GM18502 (cell line): ENCODE measurements around the gene ETV3.

Experiments used
- ATAC-seq: cut with Tn5 transposase; IDR thresholded peaks from one replicate; pipeline ENCODE4 v1.9.1; 2021; ENCODE audit warnings: mild to moderate bottlenecking; ENCODE audit not compliant: unreplicated experiment, poor library complexity

Gene ETV3

DNA sequence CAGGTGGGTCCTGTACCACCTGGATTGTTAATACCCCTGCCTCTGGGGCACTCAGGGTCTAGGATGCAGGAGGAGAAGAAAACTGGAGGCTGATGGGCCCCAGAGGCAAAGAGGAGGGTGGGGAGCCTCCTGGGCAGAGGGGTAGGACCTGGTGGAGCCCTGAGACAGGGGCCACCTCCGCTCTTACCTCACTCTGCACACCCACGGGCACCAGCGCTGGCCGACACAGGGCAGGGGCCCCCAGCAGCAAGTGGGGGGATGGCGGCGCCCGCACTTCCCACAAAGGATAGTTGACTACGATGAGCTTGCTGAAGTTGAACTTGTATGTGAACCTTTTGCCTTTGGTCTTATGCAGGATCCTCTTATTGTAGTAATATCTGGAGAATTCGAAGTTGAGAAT lies 39.7 kb downstream of the ETV3 start:
- no peak for ATAC-seq

DNA sequence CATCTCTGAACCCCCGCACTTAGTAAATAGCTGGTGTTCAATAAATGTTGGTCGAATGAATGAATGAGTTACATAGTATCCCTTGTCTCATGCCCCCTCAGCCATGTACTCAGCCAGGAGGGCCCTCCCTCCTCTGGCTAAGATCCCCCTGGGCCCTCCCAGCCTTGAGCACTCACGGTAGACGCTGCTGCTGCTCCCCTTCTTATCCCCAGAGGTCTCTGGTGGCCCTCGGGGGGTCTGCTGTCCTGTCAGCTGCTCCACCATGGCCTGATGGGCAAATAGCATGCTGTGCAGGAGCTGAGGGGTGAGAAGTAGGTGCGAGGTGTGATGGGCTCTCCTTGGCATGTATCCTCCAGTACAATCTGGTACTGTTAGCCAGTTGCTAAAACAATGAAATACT lies 40.5 kb downstream of the ETV3 start:
- ATAC-seq: no peak

DNA sequence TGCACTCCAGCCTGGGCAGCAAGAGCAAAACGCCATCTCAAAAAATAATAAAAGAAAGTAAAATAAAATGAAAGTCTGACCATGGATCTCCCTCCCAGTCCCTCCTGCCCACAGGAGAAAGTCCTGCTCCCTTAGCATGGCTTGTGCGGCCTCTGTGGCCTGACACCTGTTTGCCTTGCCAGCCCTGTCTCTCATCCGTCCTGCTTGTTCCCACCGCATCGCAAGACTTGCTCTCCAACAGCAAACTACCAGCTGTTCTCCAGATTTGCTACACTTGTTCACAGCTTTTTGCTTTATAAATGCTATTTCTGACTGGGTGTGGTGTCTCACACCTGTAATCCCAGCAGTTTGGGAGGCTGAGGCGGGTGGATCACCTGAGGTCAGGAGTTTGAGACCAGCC lies 41.3 kb downstream of the ETV3 start:
- no peak for ATAC-seq

DNA sequence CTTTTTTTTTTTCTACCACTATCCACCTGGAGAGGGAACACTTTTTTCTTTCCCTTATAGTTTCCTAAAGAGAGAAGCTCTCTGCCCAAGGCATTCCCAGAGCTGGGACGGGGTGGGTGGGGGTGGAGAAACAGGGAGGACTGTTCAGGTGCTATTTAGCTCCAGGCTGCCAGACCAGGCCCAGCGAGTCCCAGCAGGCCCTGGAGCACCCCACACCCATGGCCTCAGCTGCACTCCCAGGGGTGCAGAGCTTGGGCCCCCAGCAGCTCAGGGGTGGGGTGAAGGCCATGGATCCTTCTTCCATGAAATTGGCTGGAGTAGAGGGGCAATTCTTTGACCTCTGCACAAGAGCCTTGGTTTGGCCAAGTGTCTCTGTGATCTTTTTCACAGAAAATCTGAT lies 42.6 kb downstream of the ETV3 start:
- no peak for ATAC-seq

DNA sequence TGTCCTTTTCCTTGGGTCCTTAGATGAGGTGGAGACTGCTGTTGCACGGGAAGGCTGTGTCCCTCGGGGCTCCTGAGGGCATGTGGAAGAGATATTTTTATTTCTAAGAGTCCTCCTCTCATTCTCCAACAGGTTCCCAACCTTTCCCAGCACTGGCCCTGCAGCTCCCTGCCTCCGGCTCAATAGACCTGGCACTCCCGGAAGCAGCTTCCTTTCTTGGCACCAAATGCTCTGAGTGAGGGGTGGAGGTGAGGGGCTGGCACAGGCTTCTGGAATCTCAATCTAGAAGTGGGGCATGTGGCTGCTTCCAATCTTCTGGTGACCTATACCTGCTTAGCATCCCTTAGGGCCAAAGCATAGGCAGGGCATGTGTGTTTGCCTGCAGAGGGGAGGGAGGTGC lies 43.1 kb downstream of the ETV3 start:
- no peak for ATAC-seq

DNA sequence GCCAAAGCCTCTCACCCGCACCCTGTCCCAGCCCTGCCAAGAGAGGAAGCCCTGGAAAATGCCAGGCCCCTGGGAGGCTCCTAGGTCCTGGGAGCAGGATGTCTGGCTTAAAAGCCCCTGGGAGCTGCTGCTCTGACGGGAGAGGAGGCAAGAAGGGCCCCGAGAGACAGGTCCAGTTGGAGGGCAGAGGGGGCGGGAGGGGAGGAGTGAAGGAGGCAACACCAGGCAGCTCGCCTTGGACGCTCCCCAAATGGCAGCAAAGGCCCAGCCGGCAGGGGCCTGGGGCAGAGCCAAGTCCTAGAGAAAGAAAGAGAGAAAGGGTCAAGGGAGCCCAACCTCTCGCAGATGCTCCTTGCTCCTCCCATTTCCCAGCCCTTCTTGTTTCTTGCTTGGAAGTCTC lies 45.4 kb downstream of the ETV3 start:
- no peak for ATAC-seq

DNA sequence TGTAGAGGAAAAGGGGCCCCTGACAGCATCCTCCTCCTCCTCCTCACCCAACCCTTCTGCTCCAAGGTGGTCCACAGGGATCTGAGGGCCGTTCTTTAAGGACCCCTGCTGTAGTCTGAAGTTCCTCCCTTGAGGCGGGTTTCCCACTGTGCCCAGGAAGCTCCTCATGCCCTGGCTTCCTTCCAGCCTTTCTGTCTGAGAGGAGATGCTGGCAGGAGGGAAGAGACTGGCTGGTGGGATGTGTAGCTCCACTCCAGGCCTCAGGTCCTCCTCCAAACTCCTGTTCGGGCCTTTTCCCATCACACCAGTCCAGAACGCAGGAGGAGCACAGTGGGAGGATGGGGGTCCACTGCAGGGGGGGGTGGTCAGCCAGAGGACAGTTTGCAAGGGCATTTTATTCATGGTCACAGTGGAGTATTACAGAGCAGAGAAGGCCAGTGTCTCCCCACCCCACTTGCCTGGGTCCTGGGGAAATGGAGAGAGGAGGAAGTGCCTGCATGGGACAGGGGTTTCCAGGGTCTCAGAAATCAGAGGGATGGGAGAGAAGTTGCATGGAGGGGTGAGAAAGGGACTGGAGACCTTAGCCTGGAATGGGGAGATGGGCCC lies 46.4 kb downstream of the ETV3 start:
- no peak for ATAC-seq

DNA sequence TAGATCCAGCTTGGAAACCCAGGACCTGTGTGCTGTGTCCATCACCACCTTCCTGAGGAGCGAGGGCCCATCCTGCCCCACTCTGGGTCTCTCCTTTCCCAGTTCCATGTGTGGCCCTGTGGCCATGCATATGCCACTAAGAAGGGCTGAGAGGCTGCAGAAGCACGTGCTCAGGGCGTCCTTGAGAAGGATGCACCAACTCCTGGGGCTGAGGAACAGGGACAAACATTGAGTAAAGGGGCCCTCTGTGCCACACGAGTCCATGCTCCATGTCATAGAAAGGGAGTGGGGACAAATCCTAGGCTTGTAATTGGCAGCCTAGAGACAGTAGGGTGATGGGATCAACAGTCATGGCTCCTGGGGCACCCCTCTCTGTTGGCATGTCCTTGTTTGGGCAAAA lies 47.0 kb downstream of the ETV3 start:
- no peak for ATAC-seq

DNA sequence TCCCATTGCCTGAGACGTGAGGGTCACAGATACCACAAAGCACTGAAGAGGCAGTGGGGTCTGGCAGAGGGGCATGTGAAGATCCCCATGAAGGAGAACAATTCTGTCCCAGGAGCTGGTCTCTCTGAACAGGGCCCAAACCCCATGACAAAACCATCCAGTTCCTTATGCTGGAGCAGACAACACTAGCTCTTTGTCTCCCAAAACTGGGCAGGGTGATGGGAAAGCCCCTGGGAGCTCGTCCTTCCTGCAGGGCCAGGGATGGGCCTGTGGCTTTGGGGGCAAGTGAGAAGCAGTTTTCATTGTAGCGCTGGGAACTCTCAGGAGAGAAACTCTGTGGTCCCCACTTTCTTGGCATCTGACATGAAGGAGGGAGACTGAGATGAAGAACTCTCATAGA lies 47.4 kb downstream of the ETV3 start:
- no peak for ATAC-seq

DNA sequence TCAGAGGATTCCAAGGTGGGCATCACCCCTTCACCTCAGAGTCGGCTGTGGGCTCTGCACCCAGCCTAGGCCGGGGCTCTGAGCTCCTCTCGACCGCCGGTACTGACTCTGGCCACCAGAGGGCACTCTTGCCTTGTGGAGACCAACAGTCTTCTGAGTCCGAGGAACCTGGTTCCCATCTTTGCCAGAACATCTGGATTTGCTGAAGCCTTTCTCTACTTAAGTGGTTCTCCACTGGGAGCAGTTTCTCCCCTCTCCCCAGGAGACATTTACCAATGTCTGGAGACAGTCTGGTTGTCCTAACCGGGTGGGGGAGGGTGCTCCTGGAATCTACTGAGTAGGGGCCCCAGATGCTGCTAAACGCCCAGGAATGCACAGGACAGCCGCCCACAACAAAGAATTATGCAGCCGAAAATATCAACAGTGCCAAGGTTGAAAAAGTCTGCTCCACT lies 48.0 kb downstream of the ETV3 start:
- ATAC-seq: no peak

DNA sequence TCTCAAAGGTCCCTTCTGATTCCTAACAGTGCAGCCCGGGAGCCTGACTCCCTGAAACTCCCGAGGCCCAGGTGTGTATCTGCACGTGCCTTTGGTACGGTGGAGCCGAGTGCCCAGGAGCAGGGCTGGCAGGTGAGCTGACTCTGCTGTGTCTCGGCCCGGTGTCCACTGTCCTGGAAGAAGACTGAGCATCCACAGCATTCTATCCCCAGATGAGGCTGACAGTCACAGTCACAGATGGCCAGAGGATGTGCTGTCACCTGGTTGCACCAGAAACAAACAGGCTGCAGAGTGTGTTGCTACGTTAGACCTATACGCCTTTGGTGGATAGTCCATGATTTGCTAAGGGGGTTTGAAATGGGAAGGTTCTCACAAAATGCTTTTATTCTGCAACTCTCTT lies 48.4 kb downstream of the ETV3 start:
- ATAC-seq: no peak

DNA sequence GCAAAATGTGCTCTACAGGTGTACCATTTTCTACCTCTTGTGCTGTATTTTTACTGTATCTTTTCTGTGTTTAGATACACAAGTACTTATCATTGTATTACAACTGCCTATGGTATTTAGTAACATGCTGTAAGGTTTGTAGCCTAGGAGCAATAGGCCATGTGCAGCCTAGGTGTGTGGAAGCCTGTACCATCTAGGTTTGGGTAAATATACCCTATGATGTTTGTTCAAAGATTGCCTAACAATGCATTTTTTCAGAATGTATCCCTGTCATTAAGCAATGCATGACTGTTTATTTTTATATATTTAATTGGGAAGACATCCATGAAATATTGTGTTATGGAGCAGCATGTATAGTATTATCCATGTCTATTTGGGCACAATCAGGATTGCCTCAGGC lies 49.6 kb downstream of the ETV3 start:
- ATAC-seq: no peak

DNA sequence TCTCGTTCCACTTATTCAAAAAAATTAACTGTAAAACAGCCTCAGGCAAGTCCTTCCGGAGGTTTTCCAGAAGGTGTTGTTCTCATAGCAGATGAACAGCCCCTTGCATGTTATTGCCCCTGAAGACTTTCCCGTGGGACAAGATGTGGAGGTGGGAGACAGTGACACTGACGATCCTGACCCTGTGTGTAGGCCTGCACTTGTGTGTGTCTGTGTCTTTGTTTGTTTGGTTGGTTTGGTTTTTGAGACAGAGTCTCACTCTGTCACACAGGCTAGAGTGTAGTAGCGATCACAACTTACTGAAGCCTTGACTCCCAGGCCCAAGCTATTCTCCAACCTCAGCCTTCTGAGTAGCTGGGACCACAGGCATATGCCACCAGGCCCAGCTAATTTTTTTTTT lies 51.2 kb downstream of the ETV3 start:
- ATAC-seq: no peak

DNA sequence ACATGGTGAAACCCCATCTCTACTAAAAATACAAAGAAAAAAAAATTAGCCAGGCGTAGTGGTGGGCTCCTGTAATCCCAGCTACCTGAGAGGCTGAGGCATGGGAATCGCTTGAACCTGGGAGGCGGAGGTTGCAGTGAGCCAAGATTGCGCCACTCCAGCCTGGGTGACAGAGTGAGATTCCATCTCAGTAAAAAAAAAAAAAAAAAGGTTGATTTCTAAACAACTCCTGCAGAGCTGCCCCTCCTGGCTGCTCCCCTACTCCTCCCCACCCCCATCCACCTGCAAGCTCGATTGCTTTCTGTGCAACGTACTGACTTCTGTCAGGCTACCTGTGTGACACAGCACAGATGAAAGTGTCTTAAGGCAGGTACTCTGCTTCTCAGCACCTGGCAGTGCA lies 51.9 kb downstream of the ETV3 start:
- no peak for ATAC-seq

DNA sequence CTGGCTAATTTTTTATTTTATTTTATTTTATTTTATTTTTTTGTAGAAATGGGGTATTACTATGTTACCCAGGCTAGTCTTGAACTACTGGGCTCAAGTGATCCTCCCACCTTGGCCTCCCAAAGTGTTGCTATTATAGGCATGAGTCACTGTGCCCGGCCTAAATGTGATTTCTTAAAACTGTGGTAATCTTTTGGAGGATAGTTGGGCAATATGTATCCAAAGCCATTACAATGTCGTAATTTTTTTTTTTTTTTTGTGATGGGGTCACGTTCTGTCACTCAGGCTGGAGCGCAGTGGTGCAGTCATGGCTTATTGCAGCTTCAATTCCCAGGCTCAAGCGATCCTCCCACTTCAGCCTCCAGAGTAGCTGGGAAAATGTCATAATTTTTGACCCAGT lies 52.8 kb downstream of the ETV3 start:
- ATAC-seq: no peak

DNA sequence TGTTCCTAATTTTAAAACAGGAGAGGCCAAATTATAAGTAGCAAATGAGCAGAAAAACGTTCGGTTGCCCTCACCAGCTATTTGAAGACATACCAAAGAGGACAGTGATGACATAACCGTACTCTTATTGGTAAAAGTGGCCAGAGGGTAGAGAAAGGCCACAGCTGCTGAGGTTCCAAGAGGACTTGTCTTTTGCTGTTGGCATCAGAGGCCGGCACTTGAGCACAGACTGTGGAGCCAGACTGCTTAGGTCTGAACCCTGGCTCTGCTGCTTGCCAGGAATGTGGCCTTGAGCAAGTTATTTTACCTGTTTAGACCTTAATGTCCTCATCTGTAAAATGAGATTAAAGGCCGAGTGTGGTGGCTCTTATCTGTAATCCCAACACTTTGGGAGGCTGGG lies 53.5 kb downstream of the ETV3 start:
- ATAC-seq: no peak

DNA sequence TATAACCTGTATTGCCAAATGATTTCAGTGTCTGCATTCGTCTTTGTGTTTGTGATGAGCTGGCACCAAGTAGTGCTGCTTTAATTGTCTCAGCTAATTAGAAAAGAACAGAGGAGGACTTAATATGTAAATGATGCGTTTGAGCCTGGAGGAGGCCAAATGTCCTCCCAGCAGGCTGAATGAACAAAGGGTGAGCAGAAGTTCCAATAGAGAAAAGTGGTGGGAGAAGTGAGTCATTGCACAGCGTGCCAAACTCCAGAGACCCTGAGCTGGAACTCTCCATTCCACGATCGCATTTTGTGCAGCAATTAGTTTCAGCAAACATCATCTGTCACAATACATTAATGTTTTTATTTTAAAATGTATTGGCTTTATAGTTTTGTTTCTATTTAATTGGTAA lies 56.5 kb downstream of the ETV3 start:
- ATAC-seq: no peak

DNA sequence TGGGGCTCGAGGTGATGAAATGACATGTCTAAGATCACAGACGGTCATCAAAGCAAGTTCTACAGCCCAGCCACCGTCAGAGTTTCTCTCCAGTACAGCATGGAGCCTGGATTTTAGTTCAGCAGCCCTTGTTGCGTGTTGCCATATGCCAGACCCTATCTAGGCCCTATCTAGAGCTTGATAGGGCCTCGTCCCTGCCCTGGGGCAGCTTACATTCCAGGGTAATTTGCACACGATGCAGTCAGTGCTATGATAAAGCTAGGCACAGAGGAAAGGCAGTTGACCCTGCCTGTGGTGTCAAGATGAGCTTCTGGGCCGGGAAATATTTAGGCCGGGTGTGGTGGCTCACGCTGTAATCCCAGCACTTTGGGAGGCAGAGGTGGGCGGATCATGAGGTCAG lies 57.5 kb downstream of the ETV3 start:
- no peak for ATAC-seq

DNA sequence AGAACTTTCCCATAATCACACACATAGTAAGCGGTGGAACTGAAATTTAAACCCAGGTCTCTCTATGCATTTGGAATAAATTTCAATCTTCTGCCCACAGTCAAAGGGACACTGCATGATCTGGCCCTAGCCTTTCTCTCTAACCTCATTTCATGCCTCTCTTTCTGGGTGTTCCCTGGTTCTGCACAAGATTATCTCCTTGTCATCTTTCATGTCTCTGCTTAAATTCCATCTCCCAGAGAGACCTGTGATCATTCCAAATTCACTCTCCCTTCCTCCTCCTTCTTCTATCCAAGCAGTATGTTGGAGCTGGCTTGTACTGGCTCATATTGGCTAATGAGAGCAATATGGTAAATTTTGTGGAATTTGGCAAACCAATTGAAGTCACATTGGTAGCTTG lies 60.8 kb downstream of the ETV3 start:
- ATAC-seq: no peak

DNA sequence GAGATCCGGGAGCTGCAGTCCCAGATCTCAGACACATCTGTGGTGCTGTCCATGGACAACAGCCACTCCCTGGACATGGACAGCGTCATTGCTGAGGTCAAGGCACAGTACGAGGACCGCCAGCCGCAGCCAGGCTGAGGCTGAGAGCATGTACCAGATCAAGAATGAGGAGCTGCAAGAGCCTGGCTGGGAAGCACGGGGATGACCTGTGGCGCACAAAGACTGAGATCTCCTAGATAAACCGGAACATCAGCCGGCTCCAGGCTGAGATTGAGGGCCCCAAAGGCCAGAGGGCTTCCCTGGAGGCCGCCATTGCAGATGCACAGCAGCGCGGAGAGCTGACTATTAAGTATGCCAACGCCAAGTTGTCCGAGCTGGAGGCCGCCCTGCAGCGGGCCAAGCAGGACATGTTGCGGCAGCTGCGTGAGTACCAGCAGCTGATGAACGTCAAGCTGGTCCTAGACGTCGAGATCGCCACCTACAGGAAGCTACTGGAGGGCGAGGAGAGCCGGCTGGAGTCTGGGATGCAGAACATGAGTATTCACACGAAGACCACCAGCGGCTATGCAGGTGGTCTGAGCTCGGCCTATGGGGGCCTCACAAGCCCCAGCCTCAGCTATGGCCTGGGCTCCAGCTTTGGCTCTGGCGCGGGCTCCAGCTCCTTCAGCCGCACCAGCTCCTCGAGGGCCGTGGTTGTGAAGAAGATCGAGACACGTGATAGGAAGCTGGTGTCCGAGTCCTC lies 64.1 kb downstream of the ETV3 start:
- no peak for ATAC-seq
